Myocyte (in vitro differentiated cells): ENCODE results near the gene RANGAP1. TPM values are rescaled to one million over a fixed set of nuclear protein-coding genes. Genes with fewer than 3 reads are reported as not detected.
"Not testable (repeated sequence)": the region's sequence is repeated elsewhere in the genome, so short reads cannot be mapped to it uniquely, and the experiment has no call there.

ENCODE experiments used
- DNase-seq: peaks from one replicate; pipeline ENCODE4 v3.0.0-alpha.2; 2012; ENCODE audit warnings: low read depth
- total RNA-seq: library from RNA; depleted of rRNA; stranded (reverse); fragments of >200 nt; gene quantifications from 2 replicates; pipeline ENCODE4 v1.2.3, GENCODE V29; 2014

Gene RANGAP1
- total RNA-seq, 1 donor from 2014 or later = 58.5 TPM

- peak; percentile 86 for DNase-seq
Measured at GRCh38 chr22:41301085-41302020, 15.4 kb upstream of the RANGAP1 start, which contains the start of gene ZC3H7B. Gene ZC3H7B (plus strand): TSS chr22:41301525. CDS start chr22:41320661, 19,136 bp downstream.

- no peak for DNase-seq
Measured at GRCh38 chr22:41300661-41301060, 14.7 kb upstream of the RANGAP1 start.

- no peak for DNase-seq
Measured at GRCh38 chr22:41296826-41297667, 11.1 kb upstream of the RANGAP1 start.

- not testable (repeated sequence) for DNase-seq
Measured at GRCh38 chr22:41294816-41295215, 8.8 kb upstream of the RANGAP1 start.

- peak; percentile 39 for DNase-seq
Measured at GRCh38 chr22:41290262-41291221, 4.6 kb upstream of the RANGAP1 start.

GRCh38 chr22:41289671-41290070, 3.7 kb upstream of the RANGAP1 start:
- no peak for DNase-seq

GRCh38 chr22:41288245-41288946, 2.4 kb upstream of the RANGAP1 start:
- peak; percentile 21 for DNase-seq

GRCh38 chr22:41286639-41287091, 678 bp upstream of the RANGAP1 start:
- DNase-seq = no peak

- DNase-seq = peak; percentile 84
Measured at GRCh38 chr22:41285441-41285819, 557 bp downstream of the RANGAP1 start.

GRCh38 chr22:41284465-41284864, 1.5 kb downstream of the RANGAP1 start:
- no peak for DNase-seq

GRCh38 chr22:41280854-41281253, 5.1 kb downstream of the RANGAP1 start:
- DNase-seq = no peak

- no peak for DNase-seq
Measured at GRCh38 chr22:41280065-41280464, 5.9 kb downstream of the RANGAP1 start.

GRCh38 chr22:41274856-41275255, 11.1 kb downstream of the RANGAP1 start:
- DNase-seq = peak; percentile 18

GRCh38 chr22:41273128-41273527, 12.9 kb downstream of the RANGAP1 start:
- DNase-seq = peak; percentile 44

- DNase-seq = no peak
Measured at GRCh38 chr22:41271787-41272186, 14.2 kb downstream of the RANGAP1 start.

- DNase-seq = no peak
Measured at GRCh38 chr22:41267958-41268357, 18.0 kb downstream of the RANGAP1 start.

GRCh38 chr22:41264408-41264941, 21.5 kb downstream of the RANGAP1 start:
- DNase-seq = no peak

GRCh38 chr22:41263704-41264103, 22.3 kb downstream of the RANGAP1 start:
- no peak for DNase-seq

- no peak for DNase-seq
Measured at GRCh38 chr22:41262250-41262765, 23.7 kb downstream of the RANGAP1 start.
